HG03159 (cell line): ENCODE data around the gene KCNC3.

Experiments
- ATAC-seq: cut with Tn5 transposase; IDR thresholded peaks from one replicate; pipeline ENCODE4 v1.9.1; 2021; ENCODE audit warnings: mild to moderate bottlenecking, moderate library complexity; ENCODE audit not compliant: unreplicated experiment

The KCNC3 gene

GRCh38 chr19:50328224-50328872 lies 829 bp downstream of the KCNC3 start:
- peak; percentile 0 for ATAC-seq

GRCh38 chr19:50327461-50328223 lies 1.5 kb downstream of the KCNC3 start:
- no peak for ATAC-seq

- ATAC-seq, result no peak
Measured at GRCh38 chr19:50327013-50327412, 2.2 kb downstream of the KCNC3 start.

- ATAC-seq, result no peak
Measured at GRCh38 chr19:50326101-50326664, 3.0 kb downstream of the KCNC3 start.

GRCh38 chr19:50325310-50326100 lies 3.7 kb downstream of the KCNC3 start:
- no peak for ATAC-seq

GRCh38 chr19:50324331-50324730 lies 4.8 kb downstream of the KCNC3 start:
- ATAC-seq, result no peak

- no peak for ATAC-seq
Measured at GRCh38 chr19:50323782-50324133, 5.4 kb downstream of the KCNC3 start.

- ATAC-seq, result no peak
Measured at GRCh38 chr19:50322931-50323781, 6.0 kb downstream of the KCNC3 start.

- no peak for ATAC-seq
Measured at GRCh38 chr19:50322234-50322633, 6.9 kb downstream of the KCNC3 start.

GRCh38 chr19:50321831-50322230 lies 7.3 kb downstream of the KCNC3 start:
- ATAC-seq, result no peak

GRCh38 chr19:50320596-50320995 lies 8.6 kb downstream of the KCNC3 start:
- no peak for ATAC-seq

GRCh38 chr19:50320051-50320450 lies 9.1 kb downstream of the KCNC3 start:
- no peak for ATAC-seq

GRCh38 chr19:50319156-50319555 lies 10.0 kb downstream of the KCNC3 start:
- ATAC-seq, result no peak

GRCh38 chr19:50318438-50318837 lies 10.7 kb downstream of the KCNC3 start:
- no peak for ATAC-seq

- ATAC-seq, result no peak
Measured at GRCh38 chr19:50317115-50317514, 12.1 kb downstream of the KCNC3 start.

- ATAC-seq, result no peak
Measured at GRCh38 chr19:50315773-50316448, 13.3 kb downstream of the KCNC3 start.

- ATAC-seq, result no peak
Measured at GRCh38 chr19:50314724-50315708, 14.2 kb downstream of the KCNC3 start.

GRCh38 chr19:50313812-50314536 lies 15.2 kb downstream of the KCNC3 start:
- ATAC-seq, result no peak
